BLaER1 treated with 17β-estradiol and CSF1 and Interleukin-3, amounts not matched to agents 10 nM and 100 nM (cell line): ENCODE data around the gene LARP1.

Source experiments
- H3K27ac ChIP-seq, 11 experiments: shearing (Covaris generic); formaldehyde crosslinking; 2 replicates each; pipeline ENCODE4 v1.8.1; 2022
- H3K27me3 ChIP-seq, 11 experiments: shearing (Covaris generic); formaldehyde crosslinking; 2 replicates each; pipeline ENCODE4 v1.8.1; 2022
- H3K36me3 ChIP-seq, 11 experiments: shearing (Covaris generic); formaldehyde crosslinking; 2 replicates each; pipeline ENCODE4 v1.8.1; 2022
- H3K4me1 ChIP-seq, 10 experiments: shearing (Covaris generic); formaldehyde crosslinking; 2 replicates each; pipeline ENCODE4 v1.8.1; 2022
- H3K4me2 ChIP-seq, 11 experiments: shearing (Covaris generic); formaldehyde crosslinking; 2 replicates each; pipeline ENCODE4 v1.8.1; 2022
- H3K4me3 ChIP-seq, 10 experiments: shearing (Covaris generic); formaldehyde crosslinking; 2 replicates each; pipeline ENCODE4 v1.8.1; 2022
- H3K9ac ChIP-seq, 11 experiments: shearing (Covaris generic); formaldehyde crosslinking; 2 replicates each; pipeline ENCODE4 v1.8.1; 2022
- H3K9me3 ChIP-seq, 11 experiments: shearing (Covaris generic); formaldehyde crosslinking; replicated peaks in 1 of 11; 2 replicates each; pipeline ENCODE4 v1.8.1; 2022
- H4K20me1 ChIP-seq, 11 experiments: shearing (Covaris generic); formaldehyde crosslinking; 2 replicates each; pipeline ENCODE4 v1.8.1; 2022
- Cebpa-rat ChIP-seq, 11 experiments: shearing (Covaris generic); IDR thresholded peaks; 2 replicates each; pipeline ENCODE4 v1.8.1; 2022

The LARP1 gene

DNA sequence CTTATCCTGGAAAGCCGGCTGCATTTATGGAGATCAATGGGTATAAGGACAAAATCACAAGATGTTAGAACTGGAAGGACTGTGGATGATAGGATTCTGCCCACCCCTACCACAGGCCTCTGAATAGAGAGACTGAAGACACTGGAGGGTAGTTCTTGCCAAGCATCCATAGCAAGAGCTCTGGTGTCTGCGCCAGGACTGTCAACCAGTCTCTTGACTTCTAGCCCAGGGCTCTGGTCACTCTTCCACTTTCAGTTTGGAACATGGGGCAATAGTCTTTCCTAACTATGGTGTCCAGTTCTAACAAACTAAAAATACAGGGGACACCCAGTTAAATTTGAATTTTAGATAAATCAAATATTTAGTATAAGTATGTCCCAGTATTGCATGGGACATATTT, 23.4 kb downstream of the LARP1 start:
- H3K9ac ChIP-seq = no peak overlapping the region
- peak overlapping the region in 10 of 11 experiments; percentile 13 to 79 (median 64); a peak in 14 of 22 replicates for H3K4me2 ChIP-seq
- H3K27me3 ChIP-seq = no peaks in the 10 kb centered on the region
- H3K27ac ChIP-seq = no peak overlapping the region
- TF ChIP-seq Cebpa-rat (IDR thresholded peaks at IDR 0.05) = no peak
- no peaks in the 10 kb centered on the region for H3K9me3 ChIP-seq
- H3K4me3 ChIP-seq = no peak overlapping the region
- H3K36me3 ChIP-seq = peaks cover 3 to 75% (median 49%) of the 10 kb centered on the region in 11 experiments; a peak in 20 of 22 replicates
- peaks cover 100% of the 10 kb centered on the region in 11 experiments for H4K20me1 ChIP-seq
- peaks cover 73 to 98% (median 85%) of the 10 kb centered on the region in 10 experiments for H3K4me1 ChIP-seq

DNA sequence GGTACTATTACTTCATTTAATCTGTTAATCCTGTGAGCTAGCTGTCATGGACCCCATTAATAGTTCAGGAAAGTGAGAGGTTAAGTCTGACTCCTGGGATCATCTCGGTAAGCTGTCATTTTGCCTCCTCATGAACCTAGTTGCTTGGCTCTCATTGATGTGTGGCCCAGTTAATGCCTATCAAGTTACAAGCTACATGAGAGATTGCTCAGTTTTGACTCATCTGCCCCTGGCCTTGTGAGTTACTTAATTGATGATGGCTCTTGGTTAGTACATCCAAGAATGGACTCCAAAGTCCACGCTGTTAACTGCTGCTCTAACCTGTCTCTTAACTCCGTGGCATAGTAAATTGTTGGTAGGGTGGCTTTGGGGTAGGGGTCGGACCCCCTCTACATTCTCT, 23.9 kb downstream of the LARP1 start:
- no peak for TF ChIP-seq Cebpa-rat (IDR thresholded peaks at IDR 0.05)
- H3K36me3 ChIP-seq = peaks cover 3 to 69% (median 46%) of the 10 kb centered on the region in 11 experiments; a peak in 20 of 22 replicates
- H3K4me2 ChIP-seq = peak overlapping the region; percentile 45 to 79 (median 64); a peak in 21 of 22 replicates
- H3K9ac ChIP-seq = no peak overlapping the region
- no peak overlapping the region for H3K27ac ChIP-seq
- H4K20me1 ChIP-seq = peaks cover 100% of the 10 kb centered on the region in 11 experiments
- H3K27me3 ChIP-seq = no peaks in the 10 kb centered on the region
- no peak overlapping the region for H3K4me3 ChIP-seq
- peaks cover 73 to 98% (median 85%) of the 10 kb centered on the region in 10 experiments for H3K4me1 ChIP-seq
- H3K9me3 ChIP-seq = no peaks in the 10 kb centered on the region

DNA sequence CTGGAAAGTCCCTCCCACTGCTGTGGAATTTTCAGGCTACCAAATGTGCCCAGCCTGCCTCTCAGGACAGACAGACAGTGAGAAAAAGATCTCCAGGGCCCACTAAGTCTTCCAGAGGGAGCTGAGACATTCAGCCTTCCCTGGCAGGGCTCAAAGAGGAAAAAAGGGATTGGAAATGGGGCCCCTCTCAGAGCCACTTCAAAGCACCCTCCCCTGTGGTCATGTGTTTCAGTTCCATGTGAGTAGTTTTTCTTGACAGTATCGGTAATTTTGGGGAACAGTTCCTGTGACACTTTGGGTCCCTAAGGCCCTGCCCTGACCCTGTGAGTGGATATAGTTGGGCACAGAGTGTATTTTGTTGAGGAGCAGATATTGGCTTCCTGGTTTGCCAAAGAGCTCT, 25.0 kb downstream of the LARP1 start:
- Histone ChIP-seq H3K27ac (peak overlapping the region in 6 of 11 experiments; percentile 6 to 42 (median 21); a peak in 5 of 22 replicates), H3K36me3 (peaks cover 3 to 59% (median 36%) of the 10 kb centered on the region in 11 experiments; a peak in 18 of 22 replicates), H4K20me1 (peaks cover 100% of the 10 kb centered on the region in 11 experiments), H3K27me3 (no peaks in the 10 kb centered on the region), H3K4me2 (peak overlapping the region; percentile 45 to 79 (median 64)), H3K4me3 (no peak overlapping the region), H3K9ac (peak overlapping the region in 4 of 11 experiments; percentile 3 to 37 (median 11); a peak in 4 of 22 replicates), H3K9me3 (no peaks in the 10 kb centered on the region), H3K4me1 (peaks cover 73 to 98% (median 87%) of the 10 kb centered on the region in 10 experiments)
- TF ChIP-seq Cebpa-rat (IDR thresholded peaks at IDR 0.05) = no peak

DNA sequence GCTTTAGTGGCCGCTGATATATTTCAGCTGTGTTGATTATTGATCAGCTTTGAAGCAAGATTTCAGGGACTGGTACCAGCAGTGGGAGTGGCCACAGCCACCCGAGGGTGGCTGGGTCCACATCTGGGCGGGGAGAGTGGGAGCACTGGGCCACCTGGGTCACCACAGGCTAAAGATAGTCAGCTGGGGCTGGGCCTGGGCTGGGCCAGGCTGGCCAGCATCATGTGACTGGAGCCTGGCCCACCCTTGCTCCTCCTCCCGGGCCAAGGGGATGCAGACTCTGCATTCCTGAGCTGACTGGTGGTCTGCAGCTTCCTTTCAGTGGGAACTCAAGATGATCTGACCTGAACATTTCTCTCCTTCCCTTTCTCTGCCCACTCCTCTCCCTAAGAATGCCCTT, 27.1 kb downstream of the LARP1 start:
- H4K20me1 ChIP-seq = peaks cover 100% of the 10 kb centered on the region in 11 experiments
- no peak for TF ChIP-seq Cebpa-rat (IDR thresholded peaks at IDR 0.05)
- H3K36me3 ChIP-seq = peaks cover 0 to 43% (median 18%) of the 10 kb centered on the region in 11 experiments; a peak in 12 of 22 replicates
- no peak overlapping the region for H3K4me3 ChIP-seq
- H3K9me3 ChIP-seq = no peaks in the 10 kb centered on the region
- peaks cover 92 to 100% (median 94%) of the 10 kb centered on the region in 10 experiments for H3K4me1 ChIP-seq
- H3K27me3 ChIP-seq = no peaks in the 10 kb centered on the region
- H3K9ac ChIP-seq = peak overlapping the region in 3 of 11 experiments; percentile 17 to 29 (median 27); a peak in 4 of 22 replicates
- peak overlapping the region in 6 of 11 experiments; percentile 2 to 27 (median 9); a peak in 5 of 22 replicates for H3K27ac ChIP-seq
- peak overlapping the region; percentile 43 to 85 (median 62) for H3K4me2 ChIP-seq

DNA sequence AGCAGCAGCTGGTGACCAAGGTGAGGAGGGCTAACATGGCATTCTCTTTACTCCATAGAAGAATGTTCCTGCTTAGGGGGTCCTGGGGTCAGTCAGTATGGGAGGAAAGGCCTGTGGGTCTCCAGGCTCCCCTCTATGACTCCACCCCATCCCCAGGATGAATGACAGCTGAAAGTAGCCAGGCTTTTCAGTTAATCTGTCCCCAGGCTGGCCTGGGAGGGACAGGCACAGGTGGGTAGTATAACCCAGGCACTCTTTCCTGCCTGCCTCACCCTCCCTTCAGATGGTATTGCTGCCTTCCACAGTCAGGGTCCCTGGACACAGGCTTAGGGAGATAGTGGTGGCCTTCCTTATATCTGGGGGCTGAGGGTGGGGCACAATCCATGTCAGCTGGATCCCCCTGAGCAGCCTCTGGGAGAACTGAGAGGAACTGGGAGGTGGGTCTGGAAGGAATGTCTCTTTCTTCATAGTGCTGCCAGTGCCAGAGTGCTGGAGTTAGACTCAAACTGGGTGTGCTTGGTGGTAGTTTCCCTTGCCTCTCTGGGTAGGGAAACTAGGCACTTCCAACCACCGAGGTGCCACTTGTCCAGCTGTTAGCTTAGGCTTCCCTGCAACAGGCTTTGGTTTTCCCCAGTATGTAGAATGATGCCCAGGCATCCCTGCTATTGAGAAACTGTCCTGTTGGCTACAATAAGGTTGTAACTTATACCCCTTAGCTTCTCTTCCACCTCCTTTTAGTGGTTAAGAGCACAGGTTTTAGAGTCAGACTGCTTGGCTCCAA, 27.8 kb downstream of the LARP1 start:
- Histone ChIP-seq H3K27me3 (no peaks in the 10 kb centered on the region), H3K36me3 (peaks cover 0 to 39% (median 17%) of the 10 kb centered on the region in 11 experiments; a peak in 11 of 22 replicates), H3K27ac (peak overlapping the region in 7 of 11 experiments; percentile 2 to 27 (median 9); a peak in 4 of 22 replicates), H3K4me3 (no peak overlapping the region), H3K9me3 (no peaks in the 10 kb centered on the region), H4K20me1 (peaks cover 100% of the 10 kb centered on the region in 11 experiments), H3K4me2 (peak overlapping the region; percentile 43 to 85 (median 65); a peak in 21 of 22 replicates), H3K9ac (peak overlapping the region in 2 of 11 experiments; percentile 17 to 29; a peak in 2 of 22 replicates), H3K4me1 (peaks cover 96 to 100% (median 99%) of the 10 kb centered on the region in 10 experiments)
- TF ChIP-seq Cebpa-rat (IDR thresholded peaks at IDR 0.05) = no peak

DNA sequence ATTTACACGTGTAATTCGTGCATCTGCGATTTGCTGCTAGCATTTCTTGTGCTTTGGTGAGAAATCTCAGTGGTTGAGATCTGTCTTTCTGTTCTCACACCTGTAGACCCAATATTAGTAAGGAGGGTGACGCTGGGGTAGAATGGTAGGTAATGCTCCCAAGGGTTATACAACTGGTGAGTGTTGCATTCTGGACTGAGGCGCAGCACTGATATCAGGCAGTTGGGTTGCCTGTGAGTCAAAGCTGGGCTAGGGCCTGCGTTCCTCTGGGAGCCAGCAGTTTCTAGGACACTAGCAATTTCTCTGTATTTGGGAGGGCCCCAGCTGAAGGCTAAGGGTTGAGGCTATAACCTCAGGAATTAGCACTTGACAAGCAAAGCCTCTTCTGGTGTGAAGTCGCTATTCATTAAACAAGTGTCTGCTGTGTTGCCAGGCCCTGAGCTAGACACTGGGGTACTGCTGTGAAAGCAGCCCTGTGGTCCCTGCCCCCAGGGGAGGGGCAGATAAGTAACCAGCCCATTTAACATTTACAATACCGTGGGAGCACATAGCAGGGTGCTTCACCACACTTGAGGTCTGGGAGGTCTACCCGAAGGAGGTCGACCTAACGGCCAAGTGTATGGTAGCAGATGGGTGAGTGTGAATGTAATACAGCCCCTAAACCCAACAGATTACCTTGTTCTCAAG, 28.7 kb downstream of the LARP1 start:
- Histone ChIP-seq H3K4me1 (peaks cover 97 to 100% (median 98%) of the 10 kb centered on the region in 10 experiments), H3K4me2 (peak overlapping the region; percentile 43 to 85 (median 65)), H3K27me3 (no peaks in the 10 kb centered on the region), H3K9me3 (no peaks in the 10 kb centered on the region), H3K9ac (peak overlapping the region in 1 of 11 experiments; percentile 4; a peak in 1 of 22 replicates), H4K20me1 (peaks cover 100% of the 10 kb centered on the region in 11 experiments), H3K4me3 (no peak overlapping the region), H3K36me3 (peaks cover 0 to 37% (median 17%) of the 10 kb centered on the region in 11 experiments; a peak in 11 of 22 replicates), H3K27ac (peak overlapping the region in 2 of 11 experiments; percentile 5 to 23; a peak in 3 of 22 replicates)
- no peak for TF ChIP-seq Cebpa-rat (IDR thresholded peaks at IDR 0.05)

DNA sequence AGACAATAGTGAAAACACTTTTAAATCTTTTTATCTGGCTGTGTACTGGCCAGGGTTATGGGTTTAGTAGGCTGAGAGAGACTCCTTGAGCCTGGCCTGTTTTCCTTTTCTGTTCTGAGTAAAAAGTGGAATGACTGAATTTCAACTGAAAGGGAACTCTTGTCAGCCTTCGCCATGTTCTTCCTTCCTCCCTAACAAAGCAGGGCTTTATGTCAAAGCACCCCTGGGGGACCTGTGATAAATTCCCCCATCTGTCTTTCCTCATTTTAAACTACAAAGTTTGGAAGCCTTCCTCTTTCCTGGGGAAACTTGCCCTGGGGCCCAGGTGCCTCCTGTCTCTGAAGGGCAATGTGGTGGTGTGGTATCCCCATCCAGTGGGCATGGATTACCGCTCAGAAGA, 29.7 kb downstream of the LARP1 start:
- Histone ChIP-seq H3K4me2 (peak overlapping the region; percentile 43 to 85 (median 65)), H3K4me1 (peaks cover 87 to 90% (median 89%) of the 10 kb centered on the region in 10 experiments), H3K27ac (peak overlapping the region in 6 of 11 experiments; percentile 1 to 27 (median 17); a peak in 4 of 22 replicates), H3K9me3 (no peaks in the 10 kb centered on the region), H3K4me3 (no peak overlapping the region), H3K27me3 (no peaks in the 10 kb centered on the region), H3K9ac (no peak overlapping the region), H3K36me3 (peaks cover 4 to 43% (median 13%) of the 10 kb centered on the region in 11 experiments; a peak in 21 of 22 replicates), H4K20me1 (peaks cover 100% of the 10 kb centered on the region in 11 experiments)
- TF ChIP-seq Cebpa-rat (IDR thresholded peaks at IDR 0.05) = no peak

DNA sequence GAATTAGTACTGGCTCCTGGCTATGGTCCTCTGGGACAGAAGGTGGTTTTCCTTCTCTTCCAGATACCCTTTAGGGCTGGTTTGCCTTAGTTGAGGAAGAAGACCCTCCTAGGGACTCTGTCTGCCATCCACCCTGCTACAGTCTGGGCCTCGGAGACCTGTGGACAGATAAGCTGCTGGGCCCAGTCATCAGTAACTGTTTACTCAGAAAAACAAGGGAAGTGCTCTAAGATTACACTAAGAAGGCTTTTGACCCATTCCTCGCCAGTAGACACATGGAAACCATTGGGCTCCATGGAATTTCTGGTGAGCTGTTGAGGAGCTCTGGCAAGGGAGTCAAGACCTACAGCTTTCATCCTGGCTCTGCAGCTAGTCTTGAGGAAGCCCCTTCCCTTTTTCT, 31.2 kb downstream of the LARP1 start:
- H3K27ac ChIP-seq = no peak overlapping the region; a peak in 2 of 22 replicates
- TF ChIP-seq Cebpa-rat (IDR thresholded peaks at IDR 0.05) = no peak
- no peaks in the 10 kb centered on the region for H3K9me3 ChIP-seq
- H3K4me3 ChIP-seq = no peak overlapping the region
- peaks cover 72 to 75% (median 73%) of the 10 kb centered on the region in 10 experiments for H3K4me1 ChIP-seq
- peaks cover 99 to 100% (median 100%) of the 10 kb centered on the region in 11 experiments for H4K20me1 ChIP-seq
- H3K36me3 ChIP-seq = peaks cover 19 to 53% (median 27%) of the 10 kb centered on the region in 11 experiments
- H3K27me3 ChIP-seq = no peaks in the 10 kb centered on the region
- no peak overlapping the region for H3K9ac ChIP-seq
- H3K4me2 ChIP-seq = peak overlapping the region; percentile 57 to 88 (median 80)
